ENCODE results near the gene MDM4. TPM values are rescaled to one million over a fixed set of nuclear protein-coding genes. Genes with fewer than 3 reads are reported as not detected.

The MDM4 gene
- total RNA-seq, result 28.2 and 35.2 TPM in 2 replicates

GRCh38 chr1:204516180-204516879, at the start of gene MDM4:
MDM4 (plus strand) TSS chr1:204516406; CDS start chr1:204525519, 9,113 bp downstream.

GRCh38 chr1:204494281-204495077, 21.7 kb upstream of the MDM4 start, which contains the start of gene PIK3C2B:
PIK3C2B (minus strand) TSS chr1:204494805; CDS start chr1:204469802, 25,003 bp downstream.

Other genes with a start within 250 kb of the MDM4 start
- gene PLEKHA6, start 156.5 kb upstream of the MDM4 start, total RNA-seq, result 0.05 and 0.30 TPM in 2 replicates
- gene PPP1R15B, start 104.6 kb upstream of the MDM4 start, total RNA-seq, result 28.8 and 30.8 TPM in 2 replicates
- gene PIK3C2B, start 21.6 kb upstream of the MDM4 start, total RNA-seq, result 2.1 and 2.3 TPM in 2 replicates
- not detected in 2 replicates for gene LRRN2, start 169.3 kb downstream of the MDM4 start, total RNA-seq